K562 (cell line): ENCODE data around the gene SIGLEC6. TPM values are rescaled to one million over a fixed set of nuclear protein-coding genes. Genes with fewer than 3 reads are reported as not detected.
A peak's percentile ranks its signal among the peaks of the same experiment; 100 is the strongest.

Experiments
- CEBPB ChIP-seq: fragments of 450-650 bp; IDR thresholded peaks from 2 replicates; pipeline ENCODE4 v1.6.1; 2016; ENCODE audit warnings: missing genetic modification characterization, missing compliant biosample characterization
- CTBP1 ChIP-seq: fragments of 450-650 bp; IDR thresholded peaks from 2 replicates; pipeline ENCODE4 v1.6.1; 2016; ENCODE audit warnings: borderline replicate concordance
- DNMT1 ChIP-seq: fragments of 450-650 bp; IDR thresholded peaks from 2 replicates; pipeline ENCODE4 v1.6.1; 2016; ENCODE audit warnings: antibody characterized with exemption, mild to moderate bottlenecking
- EP300 ChIP-seq: IDR thresholded peaks from 2 replicates; pipeline ENCODE4 v1.6.1; 2012; ENCODE audit warnings: low read length, improper control_type of control experiment
- FOSL1 ChIP-seq: fragments of 200-800 bp; sonication (Bioruptor generic); conservative IDR thresholded peaks from 2 replicates; pipeline ENCODE4 v1.6.1; 2016; ENCODE audit warnings: missing genetic modification characterization, missing compliant biosample characterization
- HNRNPH1 ChIP-seq: fragments of 200-400 bp; formaldehyde crosslinking; optimal IDR thresholded peaks from 2 replicates; pipeline ENCODE3; 2017; ENCODE audit warnings: low read depth, mild to moderate bottlenecking, low read length, moderate library complexity
- KAT8 ChIP-seq: fragments of 450-650 bp; IDR thresholded peaks from 2 replicates; pipeline ENCODE4 v1.6.1; 2016; ENCODE audit warnings: low read depth, mild to moderate bottlenecking
- KDM4B ChIP-seq, 2 experiments: fragments of 450-650 bp in 1 of 2; sonication (generic) in 1 of 2; IDR thresholded peaks; 2 replicates each; pipeline ENCODE4 v1.6.1; 2016 to 2017; ENCODE audit warnings: borderline replicate concordance in 2 of 2, antibody characterized with exemption in 1 of 2, low read depth in 1 of 2, mild to moderate bottlenecking in 1 of 2
- KLF6 ChIP-seq: fragments of 250-450 bp; sonication (Bioruptor Pico); IDR thresholded peaks from 2 replicates; pipeline ENCODE4 v1.4.0; 2020; ENCODE audit warnings: mild to moderate bottlenecking, moderate library complexity, borderline replicate concordance
- MEF2D ChIP-seq: conservative IDR thresholded peaks from 2 replicates; pipeline ENCODE4 v1.6.1; 2016; ENCODE audit warnings: low read depth, missing genetic modification characterization, missing compliant biosample characterization
- MYC ChIP-seq, 2 experiments: fragments of 250-450 bp in 1 of 2; sonication (Bioruptor Pico) in 1 of 2; IDR thresholded peaks; 2 replicates each; pipeline versions ENCODE4 v1.5.1 to v1.6.1; 2012 to 2021; ENCODE audit warnings: low read depth in 2 of 2, borderline replicate concordance in 1 of 2, improper control_type of control experiment in 1 of 2, low read length in 1 of 2, mild to moderate bottlenecking in 1 of 2, moderate library complexity in 1 of 2
- SMAD4 ChIP-seq: fragments of 250-450 bp; sonication (Bioruptor Pico); conservative IDR thresholded peaks from 2 replicates; pipeline ENCODE4 v1.8.0; 2021; ENCODE audit warnings: inconsistent platforms, mild to moderate bottlenecking, moderate library complexity
- SPI1 ChIP-seq: IDR thresholded peaks from 2 replicates; pipeline ENCODE4 v1.6.1; 2011; ENCODE audit warnings: low read depth, low read length, control low read depth, borderline replicate concordance
- ZFP1 ChIP-seq: fragments of 450-650 bp; formaldehyde crosslinking; IDR thresholded peaks from 2 replicates; pipeline ENCODE4 v1.4.0; 2020; ENCODE audit warnings: mild to moderate bottlenecking, mixed read lengths
- ZNF197 ChIP-seq: fragments of 200-800 bp; sonication (Bioruptor generic); IDR thresholded peaks from 2 replicates; pipeline ENCODE4 v1.6.1; 2016; ENCODE audit warnings: low read depth, missing genetic modification characterization, missing compliant biosample characterization
- ZNF696 ChIP-seq: fragments of 250-450 bp; sonication (Bioruptor Pico); conservative IDR thresholded peaks from 2 replicates; pipeline ENCODE4 v1.4.0; 2020; ENCODE audit warnings: mild to moderate bottlenecking, moderate library complexity
- polyA plus RNA-seq, 8 experiments: library from polyadenylated mRNA; depleted of rRNA in 4 of 8; stranded (reverse) in 5 of 8; unstranded in 3 of 8; fragments of >200 nt; fragmentation: Nextera tagmentation in 2 of 8; fragmentation: Illumina TruSeq in 1 of 8; extraction: Ambion mirVana in 2 of 8; extraction: Trizol in 1 of 8; gene quantifications; 2 replicates each; pipeline versions ENCODE4 v1.2.1 to v1.2.3, GENCODE V29; 2011 to 2014; ENCODE audit warnings: inconsistent platforms in 1 of 8, missing spikeins in 1 of 8
- total RNA-seq, 7 experiments: library from RNA; depleted of rRNA in 6 of 7; stranded (reverse); fragments of >200 nt in 6 of 7; fragmentation: Illumina TruSeq in 2 of 7; extraction: Trizol in 2 of 7; gene quantifications; 2 replicates each; pipeline versions ENCODE4 v1.2.1 to v1.2.3, GENCODE V29; 2011 to 2021; ENCODE audit warnings: low replicate concordance in 1 of 7
- TF ChIP-seq, protein P1 (sequence below): fragments of 250-450 bp; sonication (Bioruptor Pico); IDR thresholded peaks from 2 replicates; pipeline ENCODE4 v1.5.0; 2022; ENCODE audit warnings: mild to moderate bottlenecking
- TF ChIP-seq, protein P2 (sequence below): fragments of 450-650 bp; IDR thresholded peaks from 2 replicates; pipeline ENCODE4 v1.6.1; 2016; ENCODE audit warnings: low read depth, mild to moderate bottlenecking, moderate library complexity
- TF ChIP-seq, protein P3 (sequence below), 2 experiments: fragments of 450-650 bp in 1 of 2; sonication (generic) in 1 of 2; formaldehyde crosslinking; conservative IDR thresholded peaks; 2 replicates each; pipeline versions ENCODE4 v1.4.0 to v1.8.1; 2020 to 2022; ENCODE audit warnings: mild to moderate bottlenecking in 1 of 2, missing genetic modification reagents in 1 of 2
- TF ChIP-seq, protein P4 (sequence below): fragments of 250-450 bp; sonication (Bioruptor Pico); IDR thresholded peaks from 2 replicates; pipeline ENCODE4 v1.5.0; 2021; ENCODE audit warnings: mild to moderate bottlenecking, moderate library complexity

Gene SIGLEC6
- total and polyA plus RNA-seq, 9 of the 15 experiments (the other 6 are each of a cell fraction or from before 2014, with no cell fraction given): 0.03 to 17.5 (median 0.71) TPM

DNA sequence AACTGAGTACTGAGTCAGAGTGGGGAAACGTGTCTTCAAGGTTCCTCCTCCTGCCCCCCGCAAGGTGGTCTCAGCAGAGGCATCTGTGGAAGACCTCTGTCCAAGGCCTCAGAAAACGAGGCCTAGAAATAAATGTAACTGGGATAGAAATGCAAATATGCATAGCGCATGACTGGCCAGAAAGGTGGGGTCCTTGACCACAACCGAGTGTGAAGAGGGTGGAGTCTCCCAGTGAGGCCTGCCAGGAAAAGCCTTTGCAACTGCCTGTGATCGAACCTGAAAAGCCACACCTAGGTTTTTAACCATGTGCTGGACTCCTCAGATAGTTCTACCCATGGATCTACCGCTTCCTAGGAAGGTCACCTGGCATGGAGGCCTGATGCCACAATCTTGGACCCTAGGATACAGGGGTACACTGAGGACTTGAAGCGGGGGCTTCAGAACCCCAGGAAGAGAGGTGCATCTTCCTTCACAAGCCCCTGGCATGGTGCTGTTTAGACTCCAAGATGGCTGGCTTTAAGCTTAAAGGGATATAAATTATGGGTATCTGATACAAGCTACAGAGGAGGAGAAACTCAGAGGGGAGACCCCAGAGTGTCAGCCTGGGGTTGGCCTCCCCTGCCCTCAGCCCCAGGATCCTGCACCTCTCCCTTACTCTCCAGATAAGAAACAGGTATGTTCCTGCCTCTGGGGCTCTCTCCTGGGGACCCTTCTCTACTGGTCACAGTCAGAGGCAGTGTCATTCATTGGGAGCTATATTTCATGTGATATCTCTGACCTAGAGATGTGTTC is 18.3 kb upstream of the SIGLEC6 start (continued):
- TF ChIP-seq ZNF197 (CRISPR knock-in tag) (peak; percentile 24; the same call in 1 of the 2 replicates), EP300 (peak; percentile 32; the same call in 1 of the 2 replicates), DNMT1 (no peak), KLF6 (CRISPR knock-in tag) (peak; percentile 62; the same call in 1 of the 2 replicates), HNRNPH1 (no peak), MYC (IDR thresholded peaks at IDR 0.05; ENCODE audit: low read depth, low read length) (peak; percentile 86), MYC (CRISPR knock-in tag; IDR thresholded peaks at IDR 0.05; ENCODE audit: borderline replicate concordance, low read depth) (no peak; the same call in 1 of the 2 replicates), MEF2D (tag) (no peak), SPI1 (no peak), KDM4B (IDR thresholded peaks at IDR 0.05; ENCODE audit: borderline replicate concordance in 2 of 2, low read depth in 1 of 2) (no peak), CEBPB (no peak), KAT8 (no peak), SMAD4 (CRISPR knock-in tag) (0 out of 2 replicates have a peak, but pooled peaks have one; percentile 77), ZFP1 (CRISPR knock-in tag) (no peak), CTBP1 (peak; percentile 37), FOSL1 (tag) (no peak), ZNF696 (no peak)
- TF ChIP-seq, protein P1, sequence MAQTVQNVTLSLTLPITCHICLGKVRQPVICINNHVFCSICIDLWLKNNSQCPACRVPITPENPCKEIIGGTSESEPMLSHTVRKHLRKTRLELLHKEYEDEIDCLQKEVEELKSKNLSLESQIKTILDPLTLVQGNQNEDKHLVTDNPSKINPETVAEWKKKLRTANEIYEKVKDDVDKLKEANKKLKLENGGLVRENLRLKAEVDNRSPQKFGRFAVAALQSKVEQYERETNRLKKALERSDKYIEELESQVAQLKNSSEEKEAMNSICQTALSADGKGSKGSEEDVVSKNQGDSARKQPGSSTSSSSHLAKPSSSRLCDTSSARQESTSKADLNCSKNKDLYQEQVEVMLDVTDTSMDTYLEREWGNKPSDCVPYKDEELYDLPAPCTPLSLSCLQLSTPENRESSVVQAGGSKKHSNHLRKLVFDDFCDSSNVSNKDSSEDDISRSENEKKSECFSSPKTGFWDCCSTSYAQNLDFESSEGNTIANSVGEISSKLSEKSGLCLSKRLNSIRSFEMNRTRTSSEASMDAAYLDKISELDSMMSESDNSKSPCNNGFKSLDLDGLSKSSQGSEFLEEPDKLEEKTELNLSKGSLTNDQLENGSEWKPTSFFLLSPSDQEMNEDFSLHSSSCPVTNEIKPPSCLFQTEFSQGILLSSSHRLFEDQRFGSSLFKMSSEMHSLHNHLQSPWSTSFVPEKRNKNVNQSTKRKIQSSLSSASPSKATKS: no peak
- TF ChIP-seq, protein P2, sequence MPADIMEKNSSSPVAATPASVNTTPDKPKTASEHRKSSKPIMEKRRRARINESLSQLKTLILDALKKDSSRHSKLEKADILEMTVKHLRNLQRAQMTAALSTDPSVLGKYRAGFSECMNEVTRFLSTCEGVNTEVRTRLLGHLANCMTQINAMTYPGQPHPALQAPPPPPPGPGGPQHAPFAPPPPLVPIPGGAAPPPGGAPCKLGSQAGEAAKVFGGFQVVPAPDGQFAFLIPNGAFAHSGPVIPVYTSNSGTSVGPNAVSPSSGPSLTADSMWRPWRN: no peak
- TF ChIP-seq, protein P3, sequence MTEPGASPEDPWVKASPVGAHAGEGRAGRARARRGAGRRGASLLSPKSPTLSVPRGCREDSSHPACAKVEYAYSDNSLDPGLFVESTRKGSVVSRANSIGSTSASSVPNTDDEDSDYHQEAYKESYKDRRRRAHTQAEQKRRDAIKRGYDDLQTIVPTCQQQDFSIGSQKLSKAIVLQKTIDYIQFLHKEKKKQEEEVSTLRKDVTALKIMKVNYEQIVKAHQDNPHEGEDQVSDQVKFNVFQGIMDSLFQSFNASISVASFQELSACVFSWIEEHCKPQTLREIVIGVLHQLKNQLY (CRISPR knock-in tag; conservative IDR thresholded peaks at IDR 0.05): no peak
- TF ChIP-seq, protein P4, sequence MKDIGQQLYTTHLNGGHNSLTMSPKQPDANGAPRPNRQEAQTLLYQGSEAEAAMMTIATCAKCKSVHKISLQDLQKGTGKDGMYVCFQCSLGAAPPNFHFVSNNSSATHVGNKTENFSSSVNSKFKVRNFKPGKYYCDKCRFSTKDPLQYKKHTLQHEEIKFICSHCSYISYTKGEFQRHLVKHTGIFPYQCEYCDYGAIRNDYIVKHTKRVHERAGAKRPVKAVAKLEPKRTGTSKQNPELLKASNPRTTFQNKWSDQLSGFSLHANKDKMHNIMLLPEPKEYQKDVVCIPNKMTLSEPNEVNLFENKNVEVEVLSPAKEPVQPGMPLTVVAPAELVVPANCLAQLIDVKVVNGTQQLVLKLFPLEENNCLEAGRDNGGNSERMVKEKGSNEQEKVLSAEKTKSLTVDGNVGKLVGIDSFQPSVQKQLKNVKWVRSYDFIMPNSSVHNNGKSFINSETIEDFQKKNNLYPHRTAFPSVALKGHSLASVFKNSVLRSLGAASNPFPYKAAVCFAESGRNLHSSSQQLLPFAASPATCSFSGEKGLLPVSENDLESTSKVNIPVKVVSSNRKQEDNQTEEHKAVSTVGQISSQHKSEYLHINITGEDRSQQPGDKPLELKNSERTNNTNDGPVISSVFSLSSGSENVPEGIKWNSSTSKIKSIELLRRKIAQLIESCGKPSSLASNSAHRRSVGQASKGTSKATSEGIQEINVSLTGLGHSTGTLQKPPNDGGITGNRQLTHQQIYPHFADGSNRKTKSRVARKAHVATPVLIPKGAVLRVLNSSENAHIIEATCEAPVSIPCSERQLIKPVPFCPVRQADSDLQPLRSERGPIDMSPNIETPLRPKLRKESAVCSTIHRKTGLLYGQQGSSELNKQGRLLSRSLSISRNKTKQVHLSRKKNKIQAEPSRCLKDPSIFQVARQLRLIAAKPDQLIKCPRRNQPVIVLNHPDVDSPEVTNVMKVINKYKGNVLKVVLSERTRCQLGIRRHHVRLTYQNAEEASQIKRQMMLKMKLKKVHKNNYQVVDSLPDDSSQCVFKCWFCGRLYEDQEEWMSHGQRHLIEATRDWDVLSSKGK (CRISPR knock-in tag): 0 out of 2 replicates have a peak, but pooled peaks have one; percentile 19
